Keratinocyte (primary cell): ENCODE measurements around the gene TSBP1. TPM values are rescaled to one million over a fixed set of nuclear protein-coding genes. Genes with fewer than 3 reads are reported as not detected.
"Not testable (repeated sequence)": the region's sequence is repeated elsewhere in the genome, so short reads cannot be mapped to it uniquely, and the experiment has no call there.

Experiments
- DNase-seq: peaks from one replicate; pipeline ENCODE4 v3.0.0-alpha.2; 2011; ENCODE audit warnings: low read depth, missing footprints, low spot score
- FAIRE-seq: peaks from 2 replicates; lab custom pipeline; 2011; peaks lifted over from hg19 to GRCh38; lab: Jason Lieb, UNC
- H2AFZ ChIP-seq: 2 replicates; pipeline ENCODE4 v1.6.0; 2012; ENCODE audit warnings: low read length, control low read depth, inconsistent platforms; ENCODE audit not compliant: control insufficient read depth
- H3K27ac ChIP-seq: 2 replicates; pipeline ENCODE4 v1.5.1; 2011; ENCODE audit warnings: low read length; ENCODE audit not compliant: control insufficient read depth, insufficient read depth
- H3K27me3 ChIP-seq: 3 replicates; pipeline ENCODE4 v1.6.0; 2011; ENCODE audit warnings: low read length; ENCODE audit not compliant: control insufficient read depth, insufficient read depth; ENCODE audit errors: extremely low read depth
- H3K36me3 ChIP-seq, 2 experiments: 2 replicates in 1 of 2; 3 replicates in 1 of 2; pipeline ENCODE4 v1.5.1; 2011; ENCODE audit warnings: low read length in 2 of 2, mild to moderate bottlenecking in 1 of 2; ENCODE audit not compliant: control insufficient read depth in 2 of 2, insufficient read depth in 2 of 2; ENCODE audit errors: extremely low read depth in 1 of 2
- H3K4me1 ChIP-seq: 3 replicates; pipeline ENCODE4 v1.5.1; 2011; ENCODE audit warnings: low read length; ENCODE audit not compliant: control insufficient read depth, insufficient read depth; ENCODE audit errors: extremely low read depth
- H3K4me2 ChIP-seq: 3 replicates; pipeline ENCODE4 v1.6.0; 2011; ENCODE audit warnings: low read depth, low read length; ENCODE audit not compliant: control insufficient read depth, insufficient read depth; ENCODE audit errors: extremely low read depth
- H3K4me3 ChIP-seq, 3 experiments: fragments of 200-600 bp in 1 of 3; sonication (generic) in 1 of 3; 2 replicates in 2 of 3; 3 replicates in 1 of 3; pipeline ENCODE4 v1.5.1; 2011 to 2016; ENCODE audit warnings: low read length in 3 of 3, mild to moderate bottlenecking in 3 of 3, control low read depth in 2 of 3, inconsistent platforms in 1 of 3, low read depth in 1 of 3, mixed read lengths in 1 of 3, mixed run types in 1 of 3, moderate library complexity in 1 of 3; ENCODE audit not compliant: control insufficient read depth in 2 of 3, insufficient read depth in 2 of 3; ENCODE audit errors: extremely low read depth in 1 of 3
- H3K79me2 ChIP-seq: 2 replicates; pipeline ENCODE4 v1.6.0; 2012; ENCODE audit warnings: low read length; ENCODE audit not compliant: control insufficient read depth, insufficient read depth
- H3K9ac ChIP-seq: 3 replicates; pipeline ENCODE4 v1.6.0; 2011; ENCODE audit warnings: low read length; ENCODE audit not compliant: control insufficient read depth, insufficient read depth; ENCODE audit errors: extremely low read depth
- H3K9me1 ChIP-seq: 3 replicates; pipeline ENCODE4 v1.6.0; 2011; ENCODE audit warnings: low read length; ENCODE audit not compliant: control insufficient read depth, insufficient read depth; ENCODE audit errors: extremely low read depth
- H3K9me3 ChIP-seq: 2 replicates; pipeline ENCODE4 v1.5.1; 2012; ENCODE audit warnings: low read depth, low read length; ENCODE audit not compliant: control insufficient read depth
- H4K20me1 ChIP-seq: 3 replicates; pipeline ENCODE4 v1.6.0; 2011; ENCODE audit warnings: low read length; ENCODE audit not compliant: control insufficient read depth, insufficient read depth; ENCODE audit errors: extremely low read depth
- CTCF ChIP-seq, 3 experiments: IDR thresholded peaks in 1 of 3; conservative IDR thresholded peaks in 1 of 3; optimal IDR thresholded peaks in 1 of 3; 2 replicates in 2 of 3; 3 replicates in 1 of 3; pipeline versions ENCODE3 to v1.5.1; 2011; ENCODE audit warnings: low read length in 3 of 3, mild to moderate bottlenecking in 3 of 3, moderate library complexity in 2 of 3, control low read depth in 1 of 3, inconsistent platforms in 1 of 3; ENCODE audit not compliant: insufficient read depth in 2 of 3; ENCODE audit errors: extremely low read depth in 1 of 3
- EZH2 ChIP-seq: IDR thresholded peaks from one replicate; pipeline ENCODE4 v1.6.1; 2012; ENCODE audit warnings: inconsistent platforms, mild to moderate bottlenecking, low read length, moderate library complexity
- dilution Hi-C: fragments of 300-500 bp; cut with MboI; formaldehyde crosslinking; loops from one replicate; pipeline ENCODE4 v1.7.0; 2020; ENCODE audit warnings: low sequenced_read_pairs; ENCODE audit not compliant: extremely low pct_ligation_motif_present
- polyA plus RNA-seq, 5 experiments: library from polyadenylated mRNA; depleted of rRNA in 3 of 5; stranded (reverse) in 3 of 5; stranded (forward) in 1 of 5; unstranded in 1 of 5; fragments of >200 nt; gene quantifications; 1 replicate in 1 of 5; 2 replicates in 3 of 5; 3 replicates in 1 of 5; pipeline versions ENCODE4 v1.2.1 to v1.2.3, GENCODE V29; 2011 to 2012; ENCODE audit warnings: missing spikeins in 2 of 5, low read depth in 1 of 5, low replicate concordance in 1 of 5

Gene TSBP1
- polyA plus RNA-seq, 1 donor (not counting 4 experiments of a cell fraction or from before 2014, with no cell fraction given) = not detected

- dilution Hi-C loops = no loop called here
Measured at GRCh38 chr6:32367644-32368043, 4.1 kb downstream of the TSBP1 start.

GRCh38 chr6:32359225-32359624 is 12.5 kb downstream of the TSBP1 start:
- H3K4me1 ChIP-seq, H2AFZ ChIP-seq, H3K36me3 ChIP-seq, H3K9me1 ChIP-seq, H3K9me3 ChIP-seq, H3K4me3 ChIP-seq, dilution Hi-C loops, DNase-seq, FAIRE-seq, H3K27ac ChIP-seq, H3K4me2 ChIP-seq, H3K79me2 ChIP-seq, H3K9ac ChIP-seq, H3K27me3 ChIP-seq, H4K20me1 ChIP-seq: not testable (repeated sequence)

More at GRCh38 chr6:32367644-32368043, 4.1 kb downstream of the TSBP1 start:
- no peaks in the 10 kb centered on the region for H3K79me2 ChIP-seq
- no peak for TF ChIP-seq EZH2
- no peak for TF ChIP-seq CTCF (optimal IDR thresholded peaks at IDR 0.05 in 1 of 3, IDR thresholded peaks at IDR 0.05 in 1 of 3, conservative IDR thresholded peaks at IDR 0.05 in 1 of 3; ENCODE audit: extremely low read depth in 1 of 3, insufficient read depth in 2 of 3, low read length in 3 of 3)
- H3K4me3 ChIP-seq = no peak overlapping the region
- H2AFZ ChIP-seq = no peak overlapping the region
- no peak for FAIRE-seq
- no peaks in the 10 kb centered on the region for H3K9me1 ChIP-seq
- no peak for DNase-seq
- H3K27ac ChIP-seq = no peak overlapping the region
- no peaks in the 10 kb centered on the region for H3K9me3 ChIP-seq
- H3K4me2 ChIP-seq = no peak overlapping the region
- H3K27me3 ChIP-seq = no peaks in the 10 kb centered on the region
- no peak overlapping the region for H3K9ac ChIP-seq
- no peaks in the 10 kb centered on the region for H4K20me1 ChIP-seq
- peaks cover 18% of the 10 kb centered on the region for H3K4me1 ChIP-seq
- no peaks in the 10 kb centered on the region for H3K36me3 ChIP-seq

GRCh38 chr6:32358548-32358947 is 13.2 kb downstream of the TSBP1 start:
- H2AFZ ChIP-seq, H3K9me1 ChIP-seq, H3K4me3 ChIP-seq, DNase-seq, H3K36me3 ChIP-seq, H3K9me3 ChIP-seq, H4K20me1 ChIP-seq, H3K27me3 ChIP-seq, H3K4me1 ChIP-seq, H3K9ac ChIP-seq, dilution Hi-C loops, FAIRE-seq, H3K27ac ChIP-seq, H3K79me2 ChIP-seq, H3K4me2 ChIP-seq: not testable (repeated sequence)
